Astrocyte of the spinal cord (primary cell): ENCODE data around the gene SPDEF.

ENCODE experiments used
- DNase-seq: peaks from one replicate; pipeline ENCODE4 v3.0.0; 2011; ENCODE audit warnings: low read depth, low spot score
- H3K4me3 ChIP-seq: 2 replicates; pipeline ENCODE4 v1.5.1; 2011; ENCODE audit warnings: low read depth, mild to moderate bottlenecking, low read length, moderate library complexity
- CTCF ChIP-seq: IDR thresholded peaks from 2 replicates; pipeline ENCODE4 v1.5.1; 2012; ENCODE audit warnings: low read depth, mild to moderate bottlenecking, low read length, inconsistent platforms
- in situ Hi-C: cut with HindIII; loops from 2 replicates; pipeline ENCODE4 v1.10.0; 2017; ENCODE audit warnings: low sequenced_read_pairs

SPDEF gene

DNA sequence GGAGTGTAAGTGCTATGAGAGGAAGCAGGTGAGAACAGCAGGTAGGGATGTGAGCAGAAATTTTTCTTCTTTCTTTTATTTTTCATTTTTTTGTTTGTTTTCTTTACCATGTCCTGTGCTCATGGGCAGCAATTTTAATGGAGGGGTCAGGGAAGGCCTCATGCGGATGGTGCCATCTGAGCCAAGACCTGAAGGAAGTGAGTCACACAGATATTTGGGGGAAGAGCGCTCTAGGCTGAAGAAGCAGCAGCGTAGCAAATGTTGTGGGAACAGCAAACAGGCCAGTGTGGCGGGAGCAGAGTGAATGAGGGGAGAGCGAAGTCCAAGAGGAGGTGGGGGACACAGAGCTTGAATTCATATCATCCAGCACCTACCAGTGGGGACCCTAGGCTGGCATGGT is 12.7 kb downstream of the SPDEF start:
- H3K4me3 ChIP-seq: no peak overlapping the region
- in situ Hi-C loops: no loop called here
- peak; percentile 36 for DNase-seq
- no peak for TF ChIP-seq CTCF

GRCh38 chr6:34540841-34541240 is 15.3 kb downstream of the SPDEF start:
- H3K4me3 ChIP-seq: no peak overlapping the region
- no peak for DNase-seq
- in situ Hi-C loops: no loop called here
- TF ChIP-seq CTCF: no peak

- DNase-seq: no peak
- no peak overlapping the region for H3K4me3 ChIP-seq
- in situ Hi-C loops: no loop called here
- TF ChIP-seq CTCF: no peak
Measured at GRCh38 chr6:34540222-34540621, 15.9 kb downstream of the SPDEF start.

DNA sequence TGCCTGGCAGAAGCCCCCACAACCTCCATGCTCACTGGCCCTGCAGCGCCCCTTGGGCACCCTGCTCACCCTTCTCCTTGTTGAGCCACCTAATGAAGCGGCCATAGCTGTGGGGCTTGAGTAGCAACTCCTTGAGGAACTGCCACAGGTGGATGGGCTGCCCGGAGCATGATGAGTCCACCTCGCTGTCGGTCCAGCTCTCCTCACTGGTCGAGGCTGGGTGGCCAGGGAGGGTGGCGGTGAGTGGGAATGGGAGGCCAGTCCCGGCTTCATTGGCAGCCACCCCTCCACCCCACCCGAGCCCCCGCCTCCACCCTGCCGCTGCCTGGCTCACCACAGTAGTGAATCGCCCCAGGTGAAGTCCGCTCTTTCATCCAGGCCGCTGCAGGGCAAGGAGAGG is 16.9 kb downstream of the SPDEF start:
- in situ Hi-C loops: no loop called here
- TF ChIP-seq CTCF: no peak
- DNase-seq: no peak
- H3K4me3 ChIP-seq: no peak overlapping the region

DNA sequence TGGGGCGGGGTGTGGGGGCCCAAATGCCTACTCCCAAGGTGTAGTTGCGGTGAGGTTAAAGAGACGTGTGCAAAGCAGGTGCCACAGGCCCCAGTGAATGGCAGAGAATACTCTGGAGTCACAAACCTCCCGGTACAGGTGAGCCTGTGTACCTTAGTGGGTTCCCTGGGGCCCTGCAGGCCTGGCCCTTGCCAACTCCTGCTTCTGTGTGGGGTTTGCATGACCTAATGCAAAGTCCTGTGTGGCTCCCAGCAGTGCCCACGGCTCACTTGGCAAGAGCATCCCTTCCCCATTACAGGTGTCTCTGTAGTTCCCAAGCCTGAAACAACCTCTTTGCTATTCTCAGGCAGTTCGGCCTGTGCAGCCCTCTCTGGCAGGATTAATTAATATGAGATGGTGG is 17.5 kb downstream of the SPDEF start:
- in situ Hi-C loops: no loop called here
- TF ChIP-seq CTCF: no peak

GRCh38 chr6:34537922-34538550 is 18.1 kb downstream of the SPDEF start:
- no peak overlapping the region for H3K4me3 ChIP-seq
- no peak for TF ChIP-seq CTCF
- DNase-seq: no peak
- in situ Hi-C loops: no loop called here

More for the DNA sequence above, 17.5 kb downstream of the SPDEF start:
- DNase-seq: no peak
- H3K4me3 ChIP-seq: no peak overlapping the region
